CD14-positive monocyte (primary cell): Measurements from ENCODE around the gene TIMM9. TPM values are rescaled to one million over a fixed set of nuclear protein-coding genes. Genes with fewer than 3 reads are reported as not detected.
"Not testable (repeated sequence)": the region's sequence is repeated elsewhere in the genome, so short reads cannot be mapped to it uniquely, and the experiment has no call there.

ENCODE experiments used
- DNase-seq, 3 donors: peaks; one replicate each; pipeline ENCODE4 v3.0.0-alpha.2; 2011 to 2022
- H2AFZ ChIP-seq: 2 replicates; pipeline ENCODE4 v1.6.0; 2012; ENCODE audit warnings: mild to moderate bottlenecking, low read depth, low read length, inconsistent platforms; ENCODE audit not compliant: insufficient read depth, poor library complexity, severe bottlenecking
- H3K27ac ChIP-seq, 2 donors: 1 replicate in 1 of 2; 2 replicates in 1 of 2; pipeline ENCODE4 v1.5.1; 2012 to 2013; ENCODE audit warnings: low read length in 2 of 2, control low read depth in 1 of 2, inconsistent platforms in 1 of 2, low read depth in 1 of 2, mild to moderate bottlenecking in 1 of 2
- H3K27me3 ChIP-seq, 2 donors: one replicate each; pipeline versions ENCODE4 v1.6.0 to v1.6.1; 2011 to 2013; ENCODE audit warnings: low read length in 2 of 2; ENCODE audit not compliant: control insufficient read depth in 2 of 2, insufficient read depth in 2 of 2
- H3K36me3 ChIP-seq, 2 donors: replicated peaks in 1 of 2; 1 replicate in 1 of 2; 2 replicates in 1 of 2; pipeline versions ENCODE4 v1.5.1 to v1.6.1; 2012 to 2013; ENCODE audit warnings: low read length in 2 of 2, control low read depth in 1 of 2, inconsistent platforms in 1 of 2, mild to moderate bottlenecking in 1 of 2; ENCODE audit not compliant: insufficient read depth in 2 of 2, control insufficient read depth in 1 of 2
- H3K4me1 ChIP-seq, 2 donors: 1 replicate in 1 of 2; 2 replicates in 1 of 2; pipeline versions ENCODE4 v1.5.1 to v1.6.1; 2012 to 2013; ENCODE audit warnings: low read length in 2 of 2, control low read depth in 1 of 2, inconsistent platforms in 1 of 2, mild to moderate bottlenecking in 1 of 2, moderate library complexity in 1 of 2; ENCODE audit not compliant: insufficient read depth in 2 of 2, control insufficient read depth in 1 of 2
- H3K4me2 ChIP-seq: replicated peaks from 2 replicates; pipeline ENCODE3; 2012; ENCODE audit warnings: low read length, moderate library complexity, mild to moderate bottlenecking; ENCODE audit not compliant: poor library complexity, severe bottlenecking; ENCODE audit errors: extremely low read depth
- H3K4me3 ChIP-seq, 3 experiments: fragments of 200-600 bp in 1 of 3; sonication (generic) in 1 of 3; replicated peaks in 1 of 3; 1 replicate in 2 of 3; 2 replicates in 1 of 3; pipeline ENCODE4 v1.5.1; 2011 to 2013; ENCODE audit warnings: low read length in 3 of 3, mild to moderate bottlenecking in 3 of 3, control low read depth in 2 of 3, low read depth in 2 of 3, inconsistent platforms in 1 of 3, moderate library complexity in 1 of 3
- H3K79me2 ChIP-seq: 2 replicates; pipeline ENCODE4 v1.6.0; 2012; ENCODE audit warnings: mild to moderate bottlenecking, control low read depth, inconsistent platforms, low read length, moderate library complexity; ENCODE audit not compliant: insufficient read depth
- H3K9ac ChIP-seq: 2 replicates; pipeline ENCODE4 v1.6.0; 2017; ENCODE audit warnings: low read length, mild to moderate bottlenecking; ENCODE audit not compliant: insufficient read depth, poor library complexity, severe bottlenecking
- H3K9me3 ChIP-seq, 2 donors: replicated peaks in 1 of 2; 1 replicate in 1 of 2; 2 replicates in 1 of 2; pipeline versions ENCODE4 v1.5.1 to v1.6.1; 2012 to 2013; ENCODE audit warnings: low read length in 2 of 2, control low read depth in 1 of 2; ENCODE audit not compliant: control insufficient read depth in 1 of 2, insufficient read depth in 1 of 2
- H4K20me1 ChIP-seq: 2 replicates; pipeline ENCODE4 v1.6.0; 2012; ENCODE audit warnings: mild to moderate bottlenecking, low read length, control low read depth, moderate library complexity; ENCODE audit not compliant: insufficient read depth
- H3K27ac Mint-ChIP-seq, 7 donors: one replicate each; pipeline ENCODE4 v1.8.0; 2020; ENCODE audit warnings: mild to moderate bottlenecking in 7 of 7, mixed read lengths in 7 of 7, moderate library complexity in 6 of 7, inconsistent platforms in 2 of 7
- H3K27me3 Mint-ChIP-seq, 3 donors: one replicate each; pipeline ENCODE4 v1.8.0; 2021 to 2022; ENCODE audit warnings: low read depth in 3 of 3, mild to moderate bottlenecking in 3 of 3, mixed read lengths in 3 of 3, moderate library complexity in 3 of 3, inconsistent platforms in 1 of 3
- H3K36me3 Mint-ChIP-seq, 2 donors: one replicate each; pipeline ENCODE4 v1.8.0; 2020; ENCODE audit warnings: mixed read lengths in 2 of 2, inconsistent platforms in 1 of 2, mild to moderate bottlenecking in 1 of 2
- H3K4me1 Mint-ChIP-seq: one replicate; pipeline ENCODE4 v1.8.0; 2020; ENCODE audit warnings: mild to moderate bottlenecking, mixed read lengths
- H3K4me3 Mint-ChIP-seq, 2 donors: one replicate each; pipeline ENCODE4 v1.8.0; 2020; ENCODE audit warnings: mild to moderate bottlenecking in 2 of 2, mixed read lengths in 2 of 2, moderate library complexity in 1 of 2
- H3K9me3 Mint-ChIP-seq, 7 donors: one replicate each; pipeline ENCODE4 v1.8.0; 2020 to 2022; ENCODE audit warnings: mixed read lengths in 7 of 7, mild to moderate bottlenecking in 6 of 7, moderate library complexity in 6 of 7, inconsistent platforms in 2 of 7
- WGBS: methylation state at CpG from one replicate; pipeline ENCODE4 v1.1.5; 2013; ENCODE audit warnings: missing lambda C conversion rate; ENCODE audit not compliant: insufficient coverage; 5-methylcytosine and 5-hydroxymethylcytosine counted together
- intact Hi-C, 2 donors: fragments of 100-400 bp; cut with micrococcal nuclease; formaldehyde crosslinking; loops; one replicate each; pipeline versions ENCODE4 v1.15.0 to v1.15.1; 2023
- polyA plus RNA-seq, 3 donors: library from polyadenylated mRNA; depleted of rRNA in 1 of 3; unstranded in 2 of 3; stranded (reverse) in 1 of 3; fragments of 300-500 nt in 2 of 3; fragments of >200 nt in 1 of 3; fragmentation: Illumina TruSeq in 2 of 3; gene quantifications; 1 replicate in 2 of 3; 2 replicates in 1 of 3; pipeline ENCODE4 v1.2.3, GENCODE V29; 2012 to 2021
- TF ChIP-seq, protein P1 (sequence below): fragments of 200-600 bp; IDR thresholded peaks from one replicate; pipeline ENCODE4 v1.8.0; 2022; ENCODE audit warnings: antibody characterized with exemption, mild to moderate bottlenecking

TIMM9 gene
- polyA plus RNA-seq, 3 donors = 26.2 to 45.7 (median 29.9) TPM

DNA sequence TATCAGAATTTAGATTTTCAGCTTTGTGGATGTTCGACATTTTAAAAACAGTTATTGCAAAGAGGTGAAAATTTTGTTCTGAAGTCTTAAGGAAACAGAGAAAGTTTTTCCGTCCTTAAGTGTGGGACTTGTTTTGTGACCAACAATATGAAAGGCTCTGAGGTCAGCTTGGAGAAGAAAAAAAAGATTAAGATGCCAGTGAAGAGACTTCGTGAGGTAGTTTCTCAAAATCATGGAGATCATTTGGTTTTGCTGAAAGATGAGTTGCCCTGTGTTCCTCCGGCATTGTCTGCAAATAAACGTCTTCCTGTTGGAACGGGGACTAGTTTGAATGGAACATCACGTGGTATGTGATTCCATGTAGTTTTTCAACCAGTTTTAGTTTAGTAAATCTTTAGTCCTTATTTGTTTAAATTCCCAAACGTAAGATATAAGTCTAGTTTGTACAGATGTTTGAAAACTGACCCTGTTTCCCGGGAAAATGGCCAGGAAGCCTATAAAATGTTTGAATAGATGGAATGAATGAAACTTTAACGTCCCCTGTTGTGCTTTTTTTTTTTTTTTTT is 870 bp upstream of the TIMM9 start:
- Histone ChIP-seq H3K9ac (peak overlapping the region; percentile 93), H3K79me2 (peaks cover 44% of the 10 kb centered on the region), H3K27ac (peak overlapping the region; percentile 70 to 99), H2AFZ (peak overlapping the region; percentile 100), H3K4me1 (peaks cover 17% of the 10 kb centered on the region in 2 donors), H3K27me3 (no peaks in the 10 kb centered on the region), H3K4me2 (peak overlapping the region; percentile 98), H3K9me3 (no peaks in the 10 kb centered on the region), H3K4me3 (peak overlapping the region; percentile 91 to 96 (median 96)), H4K20me1 (no peaks in the 10 kb centered on the region), H3K36me3 (peaks cover 2 to 23% of the 10 kb centered on the region in 2 donors)
- H3K4me1 Mint-ChIP-seq = peaks cover 16% of the 10 kb centered on the region
- TF ChIP-seq, protein P1, sequence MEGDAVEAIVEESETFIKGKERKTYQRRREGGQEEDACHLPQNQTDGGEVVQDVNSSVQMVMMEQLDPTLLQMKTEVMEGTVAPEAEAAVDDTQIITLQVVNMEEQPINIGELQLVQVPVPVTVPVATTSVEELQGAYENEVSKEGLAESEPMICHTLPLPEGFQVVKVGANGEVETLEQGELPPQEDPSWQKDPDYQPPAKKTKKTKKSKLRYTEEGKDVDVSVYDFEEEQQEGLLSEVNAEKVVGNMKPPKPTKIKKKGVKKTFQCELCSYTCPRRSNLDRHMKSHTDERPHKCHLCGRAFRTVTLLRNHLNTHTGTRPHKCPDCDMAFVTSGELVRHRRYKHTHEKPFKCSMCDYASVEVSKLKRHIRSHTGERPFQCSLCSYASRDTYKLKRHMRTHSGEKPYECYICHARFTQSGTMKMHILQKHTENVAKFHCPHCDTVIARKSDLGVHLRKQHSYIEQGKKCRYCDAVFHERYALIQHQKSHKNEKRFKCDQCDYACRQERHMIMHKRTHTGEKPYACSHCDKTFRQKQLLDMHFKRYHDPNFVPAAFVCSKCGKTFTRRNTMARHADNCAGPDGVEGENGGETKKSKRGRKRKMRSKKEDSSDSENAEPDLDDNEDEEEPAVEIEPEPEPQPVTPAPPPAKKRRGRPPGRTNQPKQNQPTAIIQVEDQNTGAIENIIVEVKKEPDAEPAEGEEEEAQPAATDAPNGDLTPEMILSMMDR = no peak
- peaks cover 16% of the 10 kb centered on the region in 2 donors for H3K36me3 Mint-ChIP-seq
- H3K4me3 Mint-ChIP-seq = peak overlapping the region; percentile 87 to 96
- intact Hi-C loops = loop anchor here (10.0 kb wide), 2 partner anchors 133 to 183 kb away; partner anchors contain the start of genes ARID4A (in 1 of the 2) and PSMA3 (in 1 of the 2)
- 0% methylated on average over 3 of the region's 10 CpGs for WGBS
- peak overlapping the region; percentile 95 to 99 (median 98) for H3K27ac Mint-ChIP-seq
- peak; percentile 5 to 18 (median 6) for DNase-seq
- H3K27me3 Mint-ChIP-seq = no peaks in the 10 kb centered on the region
- no peaks in the 10 kb centered on the region for H3K9me3 Mint-ChIP-seq

DNA sequence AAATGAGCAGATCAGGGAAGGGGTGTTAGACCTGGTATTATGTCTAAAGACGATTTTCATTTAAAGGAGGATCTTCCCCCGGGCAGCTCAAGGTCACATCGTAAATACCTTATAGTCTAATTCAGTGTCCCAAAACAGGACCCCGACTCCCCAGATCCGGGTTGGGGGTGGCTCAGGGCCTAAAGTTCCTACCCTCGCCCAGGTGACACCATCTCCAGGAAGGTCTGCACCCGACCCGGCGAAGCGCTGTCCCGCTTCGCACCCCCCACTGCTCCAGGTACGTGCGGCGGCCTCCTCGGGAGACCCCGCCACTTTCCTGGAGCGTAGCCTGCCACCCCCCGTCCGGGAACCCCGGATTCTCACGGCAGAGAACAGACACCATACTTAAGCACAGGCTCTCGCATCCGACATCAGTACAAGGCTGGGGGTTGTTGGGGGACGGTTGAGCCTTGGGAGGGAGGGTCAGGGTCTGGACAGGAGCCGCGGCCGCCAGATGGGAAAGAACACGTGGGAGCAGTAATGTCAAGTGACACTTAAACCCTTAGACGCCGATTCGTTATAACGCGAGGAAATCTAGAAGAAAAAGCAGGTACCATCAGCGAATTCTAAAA is 556 bp downstream of the TIMM9 start:
- Histone ChIP-seq H3K4me3 (peak overlapping the region; percentile 91 to 96 (median 96)), H2AFZ (peak overlapping the region; percentile 100), H4K20me1 (no peaks in the 10 kb centered on the region), H3K27ac (peak overlapping the region; percentile 70 to 99), H3K4me2 (peak overlapping the region; percentile 98), H3K4me1 (peaks cover 17% of the 10 kb centered on the region in 2 donors), H3K9ac (peak overlapping the region; percentile 93), H3K79me2 (peaks cover 44% of the 10 kb centered on the region), H3K9me3 (no peaks in the 10 kb centered on the region), H3K27me3 (no peaks in the 10 kb centered on the region), H3K36me3 (peaks cover 0 to 25% of the 10 kb centered on the region in 2 donors)
- H3K36me3 Mint-ChIP-seq = peaks cover 21% of the 10 kb centered on the region in 2 donors
- peak overlapping the region; percentile 87 to 96 for H3K4me3 Mint-ChIP-seq
- intact Hi-C loops = loop anchor here (10.0 kb wide), 2 partner anchors 132 to 182 kb away; partner anchors contain the start of genes ARID4A (in 1 of the 2) and PSMA3 (in 1 of the 2)
- no peaks in the 10 kb centered on the region for H3K27me3 Mint-ChIP-seq
- peaks cover 16% of the 10 kb centered on the region for H3K4me1 Mint-ChIP-seq
- TF ChIP-seq, protein P1 = no peak
- peak in 1 of 3 donors; percentile 50 for DNase-seq
- 0% methylated on average over 26 of the region's 35 CpGs for WGBS
- H3K27ac Mint-ChIP-seq = peak overlapping the region; percentile 95 to 99 (median 98)
- no peaks in the 10 kb centered on the region for H3K9me3 Mint-ChIP-seq

DNA sequence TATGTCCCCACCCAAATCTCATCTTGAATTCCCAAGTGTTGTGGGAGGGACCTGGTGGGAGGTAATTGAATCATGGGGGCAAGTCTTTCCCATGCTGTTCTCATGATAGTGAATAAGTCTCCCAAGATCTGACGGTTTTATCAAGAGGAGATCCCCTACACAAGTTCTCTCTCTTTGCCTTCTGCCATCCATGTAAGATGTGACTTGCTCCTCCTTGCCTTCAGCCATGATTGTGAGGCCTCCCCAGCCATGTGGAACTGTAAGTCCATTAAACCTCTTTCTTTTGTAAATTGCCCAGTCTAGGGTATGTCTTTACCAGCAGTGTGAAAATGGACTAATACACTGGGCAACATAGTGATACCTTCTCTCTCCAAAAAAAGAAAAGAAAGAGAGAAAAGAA is 10.4 kb downstream of the TIMM9 start:
- H2AFZ ChIP-seq, H3K4me2 ChIP-seq, DNase-seq, intact Hi-C loops, H3K9ac ChIP-seq, H4K20me1 ChIP-seq, H3K9me3 Mint-ChIP-seq, H3K4me3 Mint-ChIP-seq, H3K4me1 Mint-ChIP-seq, H3K79me2 ChIP-seq, H3K4me1 ChIP-seq, H3K9me3 ChIP-seq, H3K27me3 ChIP-seq, H3K27ac ChIP-seq, H3K4me3 ChIP-seq, H3K27me3 Mint-ChIP-seq: not testable (repeated sequence)
- Mint-ChIP-seq H3K36me3 (peaks cover 46 to 53% of the 10 kb centered on the region in 2 donors), H3K27ac (peak overlapping the region in 1 of 7 donors; percentile 73)
- peaks cover 26 to 68% of the 10 kb centered on the region in 2 donors for H3K36me3 ChIP-seq
- WGBS = no CpG with 5 or more reads among the region's 1 CpG
